Rectal smooth muscle tissue (tissue), 1 donor: ENCODE data around the gene SYCP3.

Source experiments
- H3K27ac ChIP-seq: one replicate; pipeline ENCODE4 v1.7.0; 2013; ENCODE audit warnings: low read depth, low read length, inconsistent platforms
- H3K27me3 ChIP-seq: one replicate; pipeline ENCODE4 v1.7.0; 2013; ENCODE audit warnings: low read length; ENCODE audit not compliant: control insufficient read depth, insufficient read depth
- H3K36me3 ChIP-seq: one replicate; pipeline ENCODE4 v1.7.0; 2013; ENCODE audit warnings: low read length; ENCODE audit not compliant: control insufficient read depth, insufficient read depth
- H3K4me1 ChIP-seq: one replicate; pipeline ENCODE4 v1.7.0; 2013; ENCODE audit warnings: low read length; ENCODE audit not compliant: control insufficient read depth, insufficient read depth
- H3K4me3 ChIP-seq: one replicate; pipeline ENCODE4 v1.7.0; 2013; ENCODE audit warnings: low read length
- H3K9ac ChIP-seq: one replicate; pipeline ENCODE4 v1.7.0; 2013; ENCODE audit warnings: low read length

SYCP3 gene

DNA sequence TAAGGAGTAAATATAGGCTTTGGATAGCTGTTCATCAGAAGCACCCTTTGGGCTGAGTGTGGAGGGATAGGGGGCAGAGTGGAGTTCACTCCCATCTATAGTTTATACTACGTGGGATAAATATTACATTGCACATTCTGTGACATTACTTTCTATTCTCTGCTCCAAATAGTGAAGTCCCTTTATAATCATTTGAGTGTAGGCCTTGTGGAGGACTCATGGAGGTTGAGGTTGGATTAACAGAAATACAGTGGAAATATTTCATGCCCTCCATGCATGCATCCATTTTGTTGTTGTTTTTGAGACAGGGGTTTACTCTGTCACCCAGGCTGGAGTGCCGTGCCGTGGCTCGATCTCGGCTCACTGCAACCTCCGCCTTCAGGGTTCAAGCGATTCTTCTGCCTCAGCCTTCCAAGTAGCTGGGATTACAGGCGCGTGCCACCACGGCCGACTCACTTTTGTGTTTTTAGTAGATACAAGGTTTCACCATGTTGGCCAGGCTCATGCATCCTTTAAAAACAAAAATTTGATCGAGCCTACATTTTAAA lies 40.4 kb downstream of the SYCP3 start:
- Histone ChIP-seq H3K27ac (no peak overlapping the region), H3K36me3 (no peaks in the 10 kb centered on the region), H3K4me1 (peaks cover 15% of the 10 kb centered on the region), H3K4me3 (peak overlapping the region; percentile 85), H3K27me3 (no peaks in the 10 kb centered on the region), H3K9ac (no peak overlapping the region)

DNA sequence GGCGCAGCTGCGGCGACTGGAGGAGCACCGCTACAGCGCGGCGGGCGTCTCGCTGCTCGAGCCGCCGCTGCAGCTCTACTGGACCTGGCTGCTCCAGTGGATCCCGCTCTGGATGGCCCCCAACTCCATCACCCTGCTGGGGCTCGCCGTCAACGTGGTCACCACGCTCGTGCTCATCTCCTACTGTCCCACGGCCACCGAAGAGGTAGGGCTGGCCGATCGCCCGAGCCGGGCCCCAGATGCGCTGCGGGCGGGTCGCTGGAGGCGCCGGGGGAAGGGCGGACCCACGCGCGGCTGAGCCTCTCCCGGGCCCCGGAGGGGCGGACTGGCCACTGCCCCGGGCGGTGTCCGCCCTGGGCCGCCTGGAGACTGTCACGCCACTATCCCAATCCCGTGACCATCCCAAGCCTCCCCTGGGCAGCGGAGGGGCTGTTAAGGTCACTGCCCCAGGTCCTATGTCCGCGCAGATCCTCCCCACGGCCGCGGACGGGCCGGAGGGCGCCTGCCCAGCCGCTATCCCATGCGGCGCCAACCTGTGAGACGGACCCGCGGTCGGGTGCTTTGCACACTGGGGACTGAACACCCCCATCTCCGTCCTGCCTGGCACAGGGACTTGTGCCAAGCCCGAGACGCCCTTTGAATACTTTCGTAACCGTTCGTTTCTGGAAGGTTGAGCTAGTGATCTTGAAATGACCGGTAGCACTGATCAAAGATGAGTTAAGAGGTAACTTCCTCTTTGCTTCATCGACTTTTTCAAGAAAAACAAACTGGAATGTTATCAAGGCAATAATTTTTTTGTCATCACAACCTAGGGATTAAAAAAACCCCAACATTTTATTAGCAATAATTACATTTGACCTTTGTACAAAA lies 41.1 kb downstream of the SYCP3 start:
- Histone ChIP-seq H3K4me1 (peaks cover 15% of the 10 kb centered on the region), H3K4me3 (peak overlapping the region; percentile 85), H3K9ac (peak overlapping the region; percentile 67), H3K27me3 (no peaks in the 10 kb centered on the region), H3K27ac (peak overlapping the region; percentile 85), H3K36me3 (no peaks in the 10 kb centered on the region)

DNA sequence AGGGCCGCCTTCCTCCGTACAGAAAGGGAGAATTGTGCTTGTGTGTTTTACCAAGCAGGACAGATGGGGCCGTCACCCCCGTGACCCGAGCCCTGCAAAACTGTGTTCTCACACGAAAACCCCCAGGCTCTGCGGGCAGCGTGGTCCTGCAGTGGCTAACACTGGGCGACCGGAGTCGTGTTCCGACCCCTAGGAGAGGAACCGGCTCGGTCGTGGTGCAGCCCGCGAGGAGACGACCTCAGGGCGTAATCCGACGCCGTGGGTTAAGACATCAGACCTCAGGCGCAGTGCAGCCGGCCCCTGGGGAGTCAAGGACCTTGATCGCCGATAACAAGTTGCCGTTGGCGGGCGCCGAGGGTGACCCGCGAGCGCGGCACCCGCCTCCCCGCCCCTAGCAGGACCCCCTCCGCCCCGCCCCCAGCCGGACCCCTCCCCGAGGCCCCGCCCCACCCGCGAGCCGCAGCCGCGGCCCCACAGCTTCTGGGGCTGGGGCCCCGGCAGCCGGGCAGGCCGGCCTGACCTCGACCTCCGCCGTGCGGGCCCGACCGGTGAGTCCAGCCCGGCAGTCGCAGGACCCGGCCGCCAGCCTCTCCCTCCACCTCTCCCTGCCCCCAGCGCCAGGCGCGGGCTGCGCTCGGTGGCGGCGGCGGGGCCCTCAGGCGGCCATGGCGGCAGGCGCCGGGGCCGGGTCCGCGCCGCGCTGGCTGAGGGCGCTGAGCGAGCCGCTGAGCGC lies 41.9 kb downstream of the SYCP3 start, which contains the start of gene CHPT1:
CHPT1 (plus strand) TSS at position 444 of the 733 bp plus-strand sequence; CDS start at position 666, 222 bp downstream.
- peaks cover 15% of the 10 kb centered on the region for H3K4me1 ChIP-seq

DNA sequence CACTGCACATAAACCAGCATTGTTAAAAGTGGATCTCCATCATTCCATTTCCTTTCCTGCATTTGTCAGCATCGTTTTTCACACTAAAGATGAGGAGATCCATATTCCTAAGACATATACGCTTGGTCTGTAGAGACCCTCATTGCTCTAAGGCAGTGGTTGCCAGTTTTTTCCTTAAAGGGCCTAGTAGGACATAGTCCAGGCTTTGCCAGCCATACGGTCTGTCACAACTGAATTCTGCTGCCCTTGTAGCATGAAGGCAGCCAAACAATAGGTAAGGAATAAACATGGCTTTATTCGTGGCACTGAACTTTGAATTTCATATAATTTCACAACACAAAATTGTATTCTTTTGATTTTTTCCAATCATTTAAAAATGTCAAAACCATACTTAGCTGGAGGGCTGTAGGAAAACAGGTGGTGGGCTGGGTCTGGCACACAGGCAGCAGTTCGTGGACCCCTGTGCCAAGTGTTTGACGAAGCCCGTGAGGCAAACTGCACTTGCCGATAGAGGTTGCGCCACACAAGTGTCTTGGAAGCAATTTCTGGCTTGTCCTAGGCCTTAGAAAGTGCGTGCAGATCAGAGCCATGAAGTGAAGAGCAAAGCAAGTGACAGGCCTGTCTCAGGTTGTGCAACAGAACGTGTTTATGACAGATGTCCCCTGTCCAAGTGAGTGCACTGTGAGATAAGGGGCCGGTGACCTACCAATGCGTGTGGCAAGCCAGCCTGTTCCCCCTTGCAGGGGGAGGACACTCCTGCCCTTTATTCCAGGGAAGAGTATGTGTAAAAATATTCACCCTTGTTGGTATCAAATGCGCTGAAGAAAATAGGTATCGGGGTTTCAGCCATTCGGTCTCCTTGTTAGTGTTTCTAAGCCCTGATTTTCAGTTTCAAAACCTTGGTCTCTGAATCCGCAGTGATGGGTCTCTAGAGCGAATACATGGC lies 42.7 kb downstream of the SYCP3 start:
- H3K27ac ChIP-seq = peak overlapping the region; percentile 85
- no peaks in the 10 kb centered on the region for H3K27me3 ChIP-seq
- H3K4me3 ChIP-seq = peak overlapping the region; percentile 84
- H3K36me3 ChIP-seq = no peaks in the 10 kb centered on the region
- peak overlapping the region; percentile 82 for H3K9ac ChIP-seq
- H3K4me1 ChIP-seq = peaks cover 15% of the 10 kb centered on the region

More for the DNA sequence above, 41.9 kb downstream of the SYCP3 start, which contains the start of gene CHPT1:
- Histone ChIP-seq H3K27ac (peak within 1 kb of the TSS; percentile 85), H3K4me3 (peak within 1 kb of the TSS; percentile 85), H3K9ac (peak within 1 kb of the TSS; percentile 82), H3K27me3 (no peaks in the 10 kb centered on the region), H3K36me3 (no peaks in the 10 kb centered on the region)

DNA sequence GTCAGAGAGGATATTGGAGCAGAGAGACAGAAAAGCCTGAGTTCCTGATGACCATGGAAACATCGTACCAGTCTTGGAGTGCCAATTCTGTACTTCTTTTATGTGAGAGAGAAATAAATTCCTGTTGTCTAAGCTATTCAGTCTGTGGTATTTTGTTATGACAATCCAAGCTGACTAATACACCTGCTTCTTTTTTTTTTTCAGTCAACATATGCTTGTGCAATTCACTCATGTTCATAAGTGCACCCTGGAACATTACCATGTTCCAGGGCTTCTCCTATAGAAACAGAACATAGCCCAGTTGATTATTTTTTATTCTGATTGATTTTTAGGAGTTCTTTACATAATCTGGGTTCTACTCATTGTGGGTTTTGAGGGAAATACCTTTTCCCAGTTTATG lies 43.6 kb downstream of the SYCP3 start:
- no peaks in the 10 kb centered on the region for H3K36me3 ChIP-seq
- H3K27me3 ChIP-seq = no peaks in the 10 kb centered on the region
- no peak overlapping the region for H3K9ac ChIP-seq
- no peak overlapping the region for H3K27ac ChIP-seq
- peaks cover 15% of the 10 kb centered on the region for H3K4me1 ChIP-seq
- H3K4me3 ChIP-seq = no peak overlapping the region

DNA sequence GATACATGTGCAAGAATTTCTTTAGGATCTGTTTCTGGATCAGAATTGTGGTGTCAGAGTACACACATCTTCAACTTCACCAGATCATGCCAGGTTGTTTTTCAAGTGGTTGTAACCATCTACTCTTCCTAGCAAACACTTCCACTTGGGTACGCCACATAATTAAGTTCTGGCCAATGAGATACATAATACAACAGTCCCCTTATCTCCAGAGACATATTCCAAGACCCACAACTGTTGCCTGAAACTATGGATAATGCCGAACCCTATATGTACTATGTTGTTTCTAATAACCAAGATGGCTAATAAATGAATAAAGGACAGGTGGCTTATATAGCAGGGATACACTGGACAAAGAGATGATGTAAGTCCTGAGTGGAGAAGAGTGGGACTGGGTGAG lies 44.3 kb downstream of the SYCP3 start:
- Histone ChIP-seq H3K4me3 (no peak overlapping the region), H3K36me3 (no peaks in the 10 kb centered on the region), H3K4me1 (peaks cover 12% of the 10 kb centered on the region), H3K27me3 (no peaks in the 10 kb centered on the region), H3K9ac (no peak overlapping the region), H3K27ac (no peak overlapping the region)

DNA sequence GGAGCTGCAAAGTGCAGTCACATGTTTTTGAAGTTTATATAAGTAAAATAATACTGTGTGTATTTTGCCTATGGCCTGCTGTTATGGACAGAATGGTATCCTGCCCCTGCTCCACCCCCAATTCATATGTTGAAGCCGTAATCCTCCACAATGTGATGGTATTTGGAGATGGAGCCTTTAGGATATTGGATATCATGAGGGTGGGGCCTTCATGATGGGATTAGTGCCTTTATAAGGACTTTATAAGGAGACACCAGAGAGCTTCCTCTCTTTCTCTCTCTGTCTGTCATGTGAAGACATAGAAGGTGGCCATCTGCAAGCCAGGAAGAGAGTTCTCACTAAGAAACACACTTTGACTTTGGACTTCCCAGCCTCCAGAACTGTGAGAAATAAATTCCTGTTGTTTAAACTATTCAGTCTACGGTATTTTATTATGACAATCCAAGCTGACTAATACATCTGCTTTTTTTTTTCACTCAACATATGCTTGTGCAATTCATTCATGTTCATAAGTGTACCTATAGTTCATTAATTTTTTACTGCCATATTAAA lies 44.9 kb downstream of the SYCP3 start:
- Histone ChIP-seq H3K4me1 (peaks cover 12% of the 10 kb centered on the region), H3K27ac (no peak overlapping the region), H3K9ac (no peak overlapping the region), H3K4me3 (no peak overlapping the region), H3K36me3 (no peaks in the 10 kb centered on the region), H3K27me3 (no peaks in the 10 kb centered on the region)

DNA sequence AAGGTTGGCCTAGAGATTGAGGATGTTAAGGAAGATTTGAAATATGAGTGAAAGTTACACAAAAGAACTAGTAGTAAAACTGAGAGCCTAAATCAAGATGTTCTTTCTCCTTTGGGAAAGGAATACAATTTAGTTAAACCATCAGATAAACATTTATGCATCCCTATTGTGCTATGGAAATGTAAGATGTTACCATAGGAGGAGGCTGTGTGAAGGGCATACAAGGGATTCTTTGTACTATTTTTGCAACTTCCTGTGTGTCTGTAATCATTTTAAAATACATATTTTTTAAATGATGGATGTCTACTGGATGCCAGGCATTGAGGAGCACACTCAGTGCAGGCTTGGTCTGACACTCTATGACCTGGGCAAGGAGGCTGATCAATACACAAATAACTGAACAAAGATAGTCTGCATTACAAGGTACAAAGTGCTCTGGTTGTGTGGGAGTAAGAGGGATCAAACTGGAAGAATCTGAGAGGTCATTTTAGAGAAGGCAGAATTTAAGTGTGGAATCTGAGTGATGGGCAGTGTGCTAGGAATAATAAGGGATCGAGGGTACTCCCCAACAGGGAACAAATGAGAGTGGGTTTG lies 47.7 kb downstream of the SYCP3 start:
- H3K27me3 ChIP-seq = no peaks in the 10 kb centered on the region
- H3K9ac ChIP-seq = no peak overlapping the region
- H3K27ac ChIP-seq = no peak overlapping the region
- H3K36me3 ChIP-seq = no peaks in the 10 kb centered on the region
- H3K4me3 ChIP-seq = no peak overlapping the region
- H3K4me1 ChIP-seq = peaks cover 8% of the 10 kb centered on the region

DNA sequence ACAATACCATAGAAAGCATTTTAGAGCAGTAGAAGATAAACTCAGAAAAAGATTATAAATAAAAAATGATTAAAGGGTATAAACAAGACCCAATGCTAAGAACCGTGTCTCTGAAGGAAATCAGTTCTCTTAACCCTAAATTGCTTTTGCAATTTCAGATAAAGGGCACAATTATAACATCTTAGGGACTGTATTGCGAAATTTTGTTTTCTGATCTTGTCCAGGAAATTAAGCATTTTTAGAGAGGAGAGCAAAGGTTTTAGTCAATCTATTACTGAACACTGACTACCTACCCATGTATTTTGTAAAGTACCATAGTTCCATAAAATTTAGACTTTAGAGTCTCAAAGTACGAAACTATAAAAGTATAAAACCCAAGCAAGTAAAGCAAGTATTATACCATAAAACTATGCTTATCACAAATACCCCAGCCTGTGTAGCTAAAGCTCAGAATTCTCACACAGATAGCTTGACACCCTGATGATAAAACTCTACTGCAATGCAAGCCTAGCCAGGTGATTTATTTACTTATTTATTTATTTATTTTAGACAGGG lies 48.6 kb downstream of the SYCP3 start:
- no peak overlapping the region for H3K4me3 ChIP-seq

DNA sequence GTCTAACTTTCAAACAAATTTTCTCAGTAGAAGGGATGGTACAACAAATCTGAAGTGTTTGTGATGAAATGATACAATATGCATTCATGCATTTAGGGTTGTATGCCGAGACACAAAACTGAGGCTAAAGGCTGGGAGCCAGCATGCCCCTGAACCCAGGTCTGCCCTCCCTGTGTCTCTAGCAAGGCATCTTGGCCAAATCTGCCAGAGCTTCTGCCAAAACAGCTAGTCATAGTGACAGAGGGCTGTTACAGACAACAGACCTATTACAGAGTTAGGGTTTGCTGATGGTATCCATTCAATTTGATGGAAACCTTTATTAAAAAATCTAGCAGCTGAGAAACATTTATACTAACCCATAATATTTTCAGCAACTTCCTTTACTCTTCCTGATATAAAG lies 53.1 kb downstream of the SYCP3 start:
- Histone ChIP-seq H3K36me3 (no peaks in the 10 kb centered on the region), H3K4me3 (no peak overlapping the region), H3K27ac (no peak overlapping the region), H3K9ac (no peak overlapping the region), H3K4me1 (no peaks in the 10 kb centered on the region), H3K27me3 (no peaks in the 10 kb centered on the region)

More for the DNA sequence above, 48.6 kb downstream of the SYCP3 start:
- H3K27ac ChIP-seq = no peak overlapping the region
- H3K9ac ChIP-seq = no peak overlapping the region
- no peaks in the 10 kb centered on the region for H3K36me3 ChIP-seq
- H3K4me1 ChIP-seq = no peaks in the 10 kb centered on the region
- H3K27me3 ChIP-seq = no peaks in the 10 kb centered on the region

DNA sequence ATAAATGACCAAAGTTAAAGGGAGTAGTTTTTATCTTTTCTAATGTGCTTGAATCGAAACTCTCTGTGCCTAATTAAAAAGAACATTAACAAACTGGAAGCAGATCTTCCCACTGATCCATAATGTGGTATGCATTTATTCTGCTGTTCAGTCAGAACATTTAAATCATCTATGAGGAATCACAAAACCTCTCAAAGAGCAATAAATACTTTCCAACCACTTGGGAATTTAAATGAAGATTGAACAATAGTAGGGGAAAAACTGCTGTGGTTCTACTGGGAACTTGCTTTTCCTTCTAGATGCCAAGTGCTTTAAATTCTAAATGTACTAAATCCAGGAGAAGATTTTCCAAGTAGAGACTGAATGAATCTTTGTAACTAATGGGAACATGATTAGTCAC lies 54.2 kb downstream of the SYCP3 start:
- H3K4me1 ChIP-seq = no peaks in the 10 kb centered on the region
- H3K4me3 ChIP-seq = no peak overlapping the region
- H3K27ac ChIP-seq = no peak overlapping the region
- H3K36me3 ChIP-seq = no peaks in the 10 kb centered on the region
- H3K27me3 ChIP-seq = no peaks in the 10 kb centered on the region
- H3K9ac ChIP-seq = no peak overlapping the region
